ENCODE measurements around the gene ATP6V1A. TPM values are rescaled to one million over a fixed set of nuclear protein-coding genes. Genes with fewer than 3 reads are reported as not detected.

The ATP6V1A gene
- total RNA-seq, 4 donors from 2014 or later = 23.0 to 38.8 (median 26.1) TPM

GRCh38 chr3:113838631-113839209 is 91.9 kb downstream of the ATP6V1A start, which contains the start of gene GRAMD1C:
GRAMD1C (plus strand) TSS chr3:113838788; CDS start chr3:113838910, 122 bp downstream.
- TF ChIP-seq POLR2AphosphoS5 (IDR thresholded peaks at IDR 0.05) = no peak
- TF ChIP-seq CTCF (IDR thresholded peaks at IDR 0.05) = peak; percentile 72 to 85 (median 84)
- TF ChIP-seq EP300 (IDR thresholded peaks at IDR 0.05) = no peak
- peak; percentile 96 for ATAC-seq
- H3K36me3 ChIP-seq = no peaks in the 10 kb centered on the region
- peak within 1 kb of the TSS; percentile 45 to 52 for H3K4me3 ChIP-seq
- H3K27me3 ChIP-seq = no peaks in the 10 kb centered on the region
- no peaks in the 10 kb centered on the region for H3K9me3 ChIP-seq
- peak within 1 kb of the TSS in 2 of 4 donors; percentile 29 to 58 for H3K27ac ChIP-seq
- 0 to 7% methylated on average over 4 to 12 of the region's 48 CpGs for WGBS, 2 donors (ENCODE audit: low coverage in 1 of 2)
- H3K4me1 ChIP-seq = peaks cover 0 to 7% (median 0%) of the 10 kb centered on the region in 3 donors

- TF ChIP-seq POLR2AphosphoS5 (IDR thresholded peaks at IDR 0.05) = no peak
- no peak for TF ChIP-seq CTCF (IDR thresholded peaks at IDR 0.05)
- no peak for TF ChIP-seq POLR2A (IDR thresholded peaks at IDR 0.05)
- no peak for TF ChIP-seq EP300 (IDR thresholded peaks at IDR 0.05)
- 40 to 57% methylated on average over 1 to 2 of the region's 2 CpGs for WGBS, 2 donors (ENCODE audit: low coverage in 1 of 2)
- Histone ChIP-seq H3K4me1 (peaks cover 0 to 7% (median 0%) of the 10 kb centered on the region in 3 donors), H3K4me3 (no peak overlapping the region), H3K27me3 (no peaks in the 10 kb centered on the region), H3K9me3 (no peaks in the 10 kb centered on the region), H3K27ac (no peak overlapping the region), H3K36me3 (no peaks in the 10 kb centered on the region)
- no peak for ATAC-seq
Measured at GRCh38 chr3:113839551-113839950, 92.7 kb downstream of the ATP6V1A start.

GRCh38 chr3:113844622-113845222 is 97.9 kb downstream of the ATP6V1A start:
- Histone ChIP-seq H3K36me3 (no peaks in the 10 kb centered on the region), H3K27ac (no peak overlapping the region), H3K4me1 (no peaks in the 10 kb centered on the region), H3K9me3 (no peaks in the 10 kb centered on the region), H3K27me3 (no peaks in the 10 kb centered on the region), H3K4me3 (no peak overlapping the region)
- no peak for TF ChIP-seq POLR2AphosphoS5 (IDR thresholded peaks at IDR 0.05)
- TF ChIP-seq POLR2A (IDR thresholded peaks at IDR 0.05) = no peak
- peak; percentile 16 to 53 (median 41) for TF ChIP-seq CTCF (IDR thresholded peaks at IDR 0.05)
- WGBS, 2 donors (ENCODE audit: low coverage in 1 of 2) = 36 to 55% methylated on average over 4 of the region's 4 CpGs
- no peak for ATAC-seq

GRCh38 chr3:113847247-113847646 is 100.4 kb downstream of the ATP6V1A start:
- TF ChIP-seq CTCF (IDR thresholded peaks at IDR 0.05) (no peak), POLR2AphosphoS5 (IDR thresholded peaks at IDR 0.05) (no peak), EP300 (IDR thresholded peaks at IDR 0.05) (no peak), POLR2A (IDR thresholded peaks at IDR 0.05) (no peak)
- Histone ChIP-seq H3K9me3 (no peaks in the 10 kb centered on the region), H3K4me3 (no peak overlapping the region), H3K27ac (no peak overlapping the region), H3K27me3 (no peaks in the 10 kb centered on the region), H3K36me3 (no peaks in the 10 kb centered on the region), H3K4me1 (no peaks in the 10 kb centered on the region)
- ATAC-seq = no peak

Measured in gastroesophageal sphincter (tissue), 4 donors.